Psoas muscle (tissue), 8 donors: ENCODE data around the gene LRRC9. TPM values are rescaled to one million over a fixed set of nuclear protein-coding genes. Genes with fewer than 3 reads are reported as not detected.
"Not testable (repeated sequence)": the region's sequence is repeated elsewhere in the genome, so short reads cannot be mapped to it uniquely, and the experiment has no call there.

Experiments used
- ATAC-seq, 4 donors: fragments of 200-7000 bp; cut with Tn5 transposase; one replicate each; pipeline ENCODE4 v1.9.1; 2020; ENCODE audit warnings: moderate library complexity in 3 of 4, mild to moderate bottlenecking in 2 of 4
- DNase-seq, 2 donors: peaks; one replicate each; pipeline ENCODE4 v3.0.0-alpha.2; 2020
- H3K27ac ChIP-seq: fragments of 200-600 bp; one replicate; pipeline ENCODE4 v1.8.0; 2022
- H3K27me3 ChIP-seq, 3 donors: fragments of 200-600 bp in 1 of 3; one replicate each; pipeline versions ENCODE4 v1.6.1 to v1.8.0; 2013 to 2022; ENCODE audit warnings: low read length in 2 of 3, mild to moderate bottlenecking in 2 of 3, moderate library complexity in 1 of 3; ENCODE audit not compliant: insufficient read depth in 3 of 3
- H3K36me3 ChIP-seq, 2 donors: fragments of 200-600 bp in 1 of 2; one replicate each; pipeline versions ENCODE4 v1.6.1 to v1.8.0; 2013 to 2022; ENCODE audit warnings: low read depth in 1 of 2, mild to moderate bottlenecking in 1 of 2, moderate library complexity in 1 of 2; ENCODE audit not compliant: insufficient read depth in 1 of 2
- H3K4me1 ChIP-seq: fragments of 200-600 bp; one replicate; pipeline ENCODE4 v1.8.0; 2022
- H3K4me3 ChIP-seq: fragments of 200-600 bp; one replicate; pipeline ENCODE4 v1.8.0; 2022; ENCODE audit warnings: mild to moderate bottlenecking
- H3K9me3 ChIP-seq: fragments of 200-600 bp; one replicate; pipeline ENCODE4 v1.8.0; 2022
- WGBS, 3 donors: extraction: QIAGEN DNeasy Blood & Tissue Kit; methylation state at CpG; one replicate each; pipeline versions ENCODE4 v1.1.6 to v1.1.7; 2013; 5-methylcytosine and 5-hydroxymethylcytosine counted together
- intact Hi-C, 2 donors: fragments of 100-400 bp; cut with DNase I; formaldehyde crosslinking; loops; one replicate each; pipeline versions ENCODE4 v1.11.0 to v1.14.2; 2022
- polyA plus RNA-seq, 3 donors: library from polyadenylated mRNA; stranded (reverse); fragments of 200-250 nt; gene quantifications; one replicate each; pipeline ENCODE4 v1.2.3, GENCODE V29; 2013
- total RNA-seq, 4 donors: library from RNA; stranded (reverse); fragmentation: NEBNext Ultra II Directional in 2 of 4; extraction: Animal tissue kit (Norgen Biotek cat#: 25700) in 2 of 4; gene quantifications; one replicate each; pipeline versions ENCODE4 v1.2.1 to v1.2.4, GENCODE V29; 2021 to 2023
- TF ChIP-seq, protein P1 (sequence below): fragments of 200-600 bp; IDR thresholded peaks from one replicate; pipeline ENCODE4 v1.8.0; 2022; ENCODE audit warnings: antibody characterized with exemption
- donor health status: healthy with polysubstance abuse.
- donor health status: DM: no; HTN: no; CAD: no; lungs with moderate emphysema.
- donor health status: Bipolar disorder and iron deficiency.
- donor health status: healthy.
- donor health status: DM: yes; HTN: yes; CAD: no.
- donor health status: DM: no; HTN: no; CAD: no.
- donor health status: DM: no; HTN: no; CAD: no.
- donor health status: DM: yes; HTN: yes; CAD: no.

LRRC9 gene
- total and polyA plus RNA-seq, 7 donors = under 0.01 to 0.40 (median 0.12) TPM; not detected in 4

DNA sequence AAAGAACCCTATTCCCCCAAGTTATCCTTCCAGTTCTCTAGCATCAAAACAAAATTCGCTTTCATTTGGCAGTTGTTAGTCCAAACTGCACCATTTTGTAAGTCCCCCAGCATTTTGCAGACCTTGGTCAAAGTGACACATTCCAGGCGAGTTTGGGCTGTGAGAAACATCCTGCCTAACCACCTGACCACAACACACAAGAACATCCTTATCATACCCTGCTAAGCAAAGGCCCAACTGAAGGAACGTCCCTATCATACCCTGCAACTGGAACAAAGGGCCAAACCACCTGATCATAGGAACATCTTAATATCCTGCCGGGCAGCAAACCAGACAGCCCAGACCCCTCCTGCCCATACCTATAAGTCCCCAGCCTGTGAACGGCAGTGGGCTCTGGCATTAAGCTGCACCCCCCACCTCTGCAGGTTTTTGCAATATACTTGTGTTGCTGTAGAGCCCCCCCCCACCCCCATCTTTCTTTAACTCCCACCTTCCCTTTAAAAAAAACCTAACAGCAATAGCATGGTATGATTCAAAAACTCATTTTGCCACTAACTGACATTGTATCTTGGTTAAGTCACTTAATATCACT is 174.5 kb downstream of the LRRC9 start:
- intact Hi-C loops = loop anchor here (5.0 to 10.0 kb wide), 4 partner anchors 63 to 153 kb away; partner anchors contain the start of gene PPM1A (in 1 of the 2)
- Histone ChIP-seq H3K27ac (peak overlapping the region; percentile 97), H3K4me1 (peaks cover 39% of the 10 kb centered on the region), H3K36me3 (peaks cover 3 to 5% of the 10 kb centered on the region in 2 donors), H3K4me3 (peak overlapping the region; percentile 87), H3K9me3 (no peaks in the 10 kb centered on the region), H3K27me3 (no peaks in the 10 kb centered on the region)
- DNase-seq (no peak), ATAC-seq (peak in 1 of 4 donors; percentile 13)
- TF ChIP-seq, protein P1, sequence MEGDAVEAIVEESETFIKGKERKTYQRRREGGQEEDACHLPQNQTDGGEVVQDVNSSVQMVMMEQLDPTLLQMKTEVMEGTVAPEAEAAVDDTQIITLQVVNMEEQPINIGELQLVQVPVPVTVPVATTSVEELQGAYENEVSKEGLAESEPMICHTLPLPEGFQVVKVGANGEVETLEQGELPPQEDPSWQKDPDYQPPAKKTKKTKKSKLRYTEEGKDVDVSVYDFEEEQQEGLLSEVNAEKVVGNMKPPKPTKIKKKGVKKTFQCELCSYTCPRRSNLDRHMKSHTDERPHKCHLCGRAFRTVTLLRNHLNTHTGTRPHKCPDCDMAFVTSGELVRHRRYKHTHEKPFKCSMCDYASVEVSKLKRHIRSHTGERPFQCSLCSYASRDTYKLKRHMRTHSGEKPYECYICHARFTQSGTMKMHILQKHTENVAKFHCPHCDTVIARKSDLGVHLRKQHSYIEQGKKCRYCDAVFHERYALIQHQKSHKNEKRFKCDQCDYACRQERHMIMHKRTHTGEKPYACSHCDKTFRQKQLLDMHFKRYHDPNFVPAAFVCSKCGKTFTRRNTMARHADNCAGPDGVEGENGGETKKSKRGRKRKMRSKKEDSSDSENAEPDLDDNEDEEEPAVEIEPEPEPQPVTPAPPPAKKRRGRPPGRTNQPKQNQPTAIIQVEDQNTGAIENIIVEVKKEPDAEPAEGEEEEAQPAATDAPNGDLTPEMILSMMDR = no peak
- 48 to 62% (median 58%) methylated on average over 5 of the region's 5 CpGs for WGBS, 3 donors

DNA sequence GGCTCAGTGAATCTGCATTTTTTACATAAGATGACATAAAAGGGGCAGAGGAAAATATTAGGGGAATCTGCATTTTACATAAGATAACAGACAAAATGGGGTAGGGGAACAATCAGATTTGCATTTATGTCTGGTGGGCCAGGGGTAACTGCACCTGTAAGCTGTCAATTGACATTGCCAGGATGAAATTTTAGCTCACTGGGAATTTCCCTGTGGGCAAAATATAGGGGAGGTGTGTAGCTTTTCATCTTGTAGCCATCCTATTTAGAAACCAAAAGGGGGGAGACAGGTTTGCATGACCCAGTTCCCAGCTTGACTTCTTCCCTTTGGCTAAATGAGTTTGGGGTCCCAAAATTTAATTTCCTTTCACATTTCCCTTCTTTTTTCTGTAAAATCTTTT is 175.3 kb downstream of the LRRC9 start:
- no peak for ATAC-seq
- no peaks in the 10 kb centered on the region for H3K27me3 ChIP-seq
- TF ChIP-seq, protein P1 = no peak
- peaks cover 39% of the 10 kb centered on the region for H3K4me1 ChIP-seq
- peak overlapping the region; percentile 97 for H3K27ac ChIP-seq
- intact Hi-C loops = loop anchor here in 1 of 2 donors (10.0 kb wide), 1 partner anchor 130 kb away; no protein-coding TSS in a partner anchor
- H3K4me3 ChIP-seq = peak overlapping the region; percentile 87
- no peaks in the 10 kb centered on the region for H3K9me3 ChIP-seq
- H3K36me3 ChIP-seq = peaks cover 3 to 5% of the 10 kb centered on the region in 2 donors
- no peak for DNase-seq

DNA sequence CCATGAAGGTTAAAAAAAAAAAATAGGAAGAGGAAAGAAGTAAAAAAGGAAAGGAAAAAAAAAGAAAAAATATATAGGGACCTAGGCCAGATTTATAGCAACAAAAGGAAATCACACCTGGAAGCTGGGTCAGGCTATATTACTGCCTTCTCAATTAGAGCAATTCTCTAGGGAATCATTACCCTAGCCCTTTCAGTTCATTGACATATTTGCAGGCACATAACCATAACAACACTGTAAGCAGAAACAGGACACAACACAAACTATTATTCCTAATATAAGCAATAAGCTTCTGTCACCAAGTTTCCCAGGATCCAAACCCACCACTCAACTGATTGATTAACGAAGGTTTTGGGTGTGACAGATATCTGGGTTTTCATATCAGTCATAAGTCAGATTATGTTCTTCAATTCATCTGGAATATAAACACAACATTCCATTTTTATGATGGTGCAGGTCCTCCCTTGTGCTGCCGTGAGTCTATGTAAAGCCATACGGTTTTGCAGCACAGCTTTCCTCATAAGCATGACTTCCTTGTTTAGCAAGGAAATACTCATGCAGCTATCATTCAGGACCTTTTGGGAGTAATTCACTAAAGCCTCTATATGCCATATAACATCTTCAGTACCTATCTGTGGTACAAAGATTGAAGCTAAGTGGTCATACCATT is 176.0 kb downstream of the LRRC9 start:
- no peaks in the 10 kb centered on the region for H3K9me3 ChIP-seq
- H3K4me3 ChIP-seq = peak overlapping the region; percentile 87
- intact Hi-C loops = loop anchor here in 1 of 2 donors (10.0 kb wide), 1 partner anchor 131 kb away; no protein-coding TSS in a partner anchor
- DNase-seq = no peak
- H3K27ac ChIP-seq = peak overlapping the region; percentile 97
- peaks cover 3 to 5% of the 10 kb centered on the region in 2 donors for H3K36me3 ChIP-seq
- no peak for ATAC-seq
- H3K4me1 ChIP-seq = peaks cover 39% of the 10 kb centered on the region
- TF ChIP-seq, protein P1 = no peak
- 44 to 58% (median 50%) methylated on average over 3 of the region's 3 CpGs for WGBS, 3 donors
- no peaks in the 10 kb centered on the region for H3K27me3 ChIP-seq

DNA sequence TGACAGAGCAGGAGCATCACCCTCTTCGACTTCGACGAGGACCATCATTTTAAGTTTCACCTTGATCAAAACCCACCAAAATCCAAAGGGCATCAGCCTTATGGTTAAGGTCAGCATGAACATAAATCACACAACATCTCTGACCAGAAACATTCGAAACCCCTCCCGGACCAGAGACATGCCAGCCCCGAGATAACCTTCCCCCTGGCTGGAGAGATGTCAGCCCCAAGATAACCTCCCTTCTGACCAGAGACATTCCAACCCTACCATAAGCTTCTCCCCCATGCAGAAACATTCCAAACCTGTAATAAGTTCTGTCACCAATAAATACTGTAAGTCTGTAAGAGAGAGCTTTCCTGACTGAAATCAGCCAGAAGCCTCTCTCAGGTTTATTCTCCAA is 178.0 kb downstream of the LRRC9 start:
- intact Hi-C loops = loop anchor here in 1 of 2 donors (10.0 kb wide), 1 partner anchor 133 kb away; no protein-coding TSS in a partner anchor
- H3K4me1 ChIP-seq = peaks cover 58% of the 10 kb centered on the region
- ATAC-seq = no peak
- H3K36me3 ChIP-seq = peaks cover 3 to 5% of the 10 kb centered on the region in 2 donors
- H3K4me3 ChIP-seq = no peak overlapping the region
- DNase-seq = no peak
- H3K27ac ChIP-seq = peak overlapping the region; percentile 97
- 66 to 72% (median 67%) methylated on average over 6 of the region's 6 CpGs for WGBS, 3 donors
- TF ChIP-seq, protein P1 = no peak
- H3K9me3 ChIP-seq = no peaks in the 10 kb centered on the region
- no peaks in the 10 kb centered on the region for H3K27me3 ChIP-seq

DNA sequence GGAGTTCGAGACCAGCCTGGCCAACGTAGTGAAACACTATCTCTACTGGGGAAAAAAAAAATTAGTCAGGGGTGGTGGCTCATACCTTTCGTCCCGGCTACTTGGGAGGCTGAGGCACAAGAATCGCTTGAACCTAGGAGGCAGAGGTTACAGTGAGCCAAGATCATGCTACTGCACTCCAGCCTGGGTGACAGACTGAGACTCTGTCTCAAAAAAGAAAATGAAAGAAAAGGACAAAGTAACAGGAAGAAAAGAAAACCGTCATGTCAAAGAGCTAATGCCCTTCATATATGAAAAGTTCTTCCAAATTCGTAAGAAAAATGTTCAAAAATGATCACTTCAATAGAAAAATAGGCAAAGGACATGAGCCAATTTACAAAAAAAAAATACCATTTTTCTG is 179.9 kb downstream of the LRRC9 start:
- intact Hi-C loops = loop anchor here in 1 of 2 donors (10.0 kb wide), 1 partner anchor 135 kb away; no protein-coding TSS in a partner anchor
- H3K9me3 ChIP-seq, ATAC-seq, H3K4me3 ChIP-seq, H3K36me3 ChIP-seq, DNase-seq, H3K27me3 ChIP-seq, H3K27ac ChIP-seq: not testable (repeated sequence)
- peaks cover 55% of the 10 kb centered on the region for H3K4me1 ChIP-seq
- 91 to 98% (median 93%) methylated on average over 7 of the region's 7 CpGs for WGBS, 3 donors
